Measurements from ENCODE around the gene LAMC1. TPM values are rescaled to one million over a fixed set of nuclear protein-coding genes. Genes with fewer than 3 reads are reported as not detected.

Gene LAMC1
- total and polyA plus RNA-seq, 12 donors = 12.3 to 110 (median 75.9) TPM

GRCh38 chr1:183195142-183195574, 171.9 kb downstream of the LAMC1 start:
- no peak for DNase-seq
- Histone ChIP-seq H3K36me3 (replicated peaks in 1 of 2) (no peaks in the 10 kb centered on the region), H3K27ac (no peak overlapping the region), H3K9me3 (replicated peaks in 1 of 3) (no peaks in the 10 kb centered on the region), H3K27me3 (no peaks in the 10 kb centered on the region), H3K4me1 (replicated peaks in 1 of 2) (no peaks in the 10 kb centered on the region), H3K4me3 (no peak overlapping the region)
- TF ChIP-seq CTCF (IDR thresholded peaks at IDR 0.05) (no peak), POLR2A (IDR thresholded peaks at IDR 0.05) (no peak)
- intact Hi-C loops (cut with DNase I) = no loop called here
- 54 to 60% (median 56%) methylated on average over 3 of the region's 3 CpGs for WGBS, 4 donors

Small RNA genes within 50 kb of the gene (small RNA-seq; reads per million reads assigned to genes)
- gene RNU6-41P = 0 to 0.08 reads per million in 2 donors

Other genes starting within 250 kb of the LAMC1 start
- gene NPL, start 233.6 kb upstream of the LAMC1 start, total RNA-seq = 10 to 100 TPM in 6 of 9 donors, 1 to 10 TPM in 3; 4.8 to 31.7 (median 22.9) TPM
- 10 to 100 TPM in 2 of 3 donors, 1 to 10 TPM in 1; 8.8 to 22.9 (median 16.1) TPM for gene NPL, start 233.6 kb upstream of the LAMC1 start, polyA plus RNA-seq
- 100 to 1,000 TPM in 5 of 9 donors, 10 to 100 TPM in 4; 59.3 to 147 (median 103) TPM for gene DHX9, start 184.1 kb upstream of the LAMC1 start, total RNA-seq
- 100 to 1,000 TPM in 1 of 3 donors, 10 to 100 TPM in 2; 50.9 to 130 (median 52.6) TPM for gene DHX9, start 184.1 kb upstream of the LAMC1 start, polyA plus RNA-seq
- under 1 TPM in 1 of 9 donors, not detected in 8; 0.06 TPM for gene SHCBP1L, start 70.3 kb upstream of the LAMC1 start, total RNA-seq
- not detected for gene SHCBP1L, start 70.3 kb upstream of the LAMC1 start, polyA plus RNA-seq
- 1 to 10 TPM in 1 of 9 donors, under 1 TPM in 7, not detected in 1; 0.04 to 1.4 (median 0.16) TPM for gene LAMC2, start 162.8 kb downstream of the LAMC1 start, total RNA-seq
- gene LAMC2, start 162.8 kb downstream of the LAMC1 start, polyA plus RNA-seq = under 1 TPM; 0.15 to 0.30 (median 0.16) TPM